GM12864 (cell line): ENCODE measurements around the gene KIF26B.

Source experiments
- DNase-seq: peaks from one replicate; pipeline ENCODE4 v3.0.0-alpha.2; 2011; ENCODE audit warnings: low read depth
- H3K4me3 ChIP-seq: 2 replicates; pipeline ENCODE4 v1.5.1; 2011; ENCODE audit warnings: mild to moderate bottlenecking, low read depth, low read length, control low read depth
- TF ChIP-seq, protein P1 (sequence below): IDR thresholded peaks from 2 replicates; pipeline ENCODE4 v1.5.1; 2011; ENCODE audit warnings: low read depth, mild to moderate bottlenecking, moderate library complexity, low read length, control low read depth, inconsistent platforms; ENCODE audit errors: missing control alignments

KIF26B gene

DNA sequence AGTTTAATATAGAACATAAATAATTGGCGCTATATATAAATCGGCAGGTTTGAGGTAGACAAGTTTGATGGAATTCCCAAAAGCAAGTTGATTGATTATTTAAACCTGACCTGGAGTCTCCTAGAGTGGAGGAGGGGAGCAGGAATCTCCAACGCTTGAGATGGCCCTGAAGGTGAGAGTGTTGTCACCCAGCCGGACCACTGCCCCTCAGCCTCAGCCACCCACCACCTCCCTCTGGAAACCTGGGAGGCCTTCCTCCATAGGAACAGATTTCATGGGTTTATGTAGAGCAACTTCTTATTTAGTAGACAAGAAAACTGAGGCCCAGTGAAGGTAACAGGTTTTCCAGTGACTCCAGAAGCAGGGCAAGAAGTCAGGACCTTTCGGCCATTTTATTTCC lies 389.5 kb downstream of the KIF26B start:
- no peak overlapping the region for H3K4me3 ChIP-seq
- TF ChIP-seq, protein P1, sequence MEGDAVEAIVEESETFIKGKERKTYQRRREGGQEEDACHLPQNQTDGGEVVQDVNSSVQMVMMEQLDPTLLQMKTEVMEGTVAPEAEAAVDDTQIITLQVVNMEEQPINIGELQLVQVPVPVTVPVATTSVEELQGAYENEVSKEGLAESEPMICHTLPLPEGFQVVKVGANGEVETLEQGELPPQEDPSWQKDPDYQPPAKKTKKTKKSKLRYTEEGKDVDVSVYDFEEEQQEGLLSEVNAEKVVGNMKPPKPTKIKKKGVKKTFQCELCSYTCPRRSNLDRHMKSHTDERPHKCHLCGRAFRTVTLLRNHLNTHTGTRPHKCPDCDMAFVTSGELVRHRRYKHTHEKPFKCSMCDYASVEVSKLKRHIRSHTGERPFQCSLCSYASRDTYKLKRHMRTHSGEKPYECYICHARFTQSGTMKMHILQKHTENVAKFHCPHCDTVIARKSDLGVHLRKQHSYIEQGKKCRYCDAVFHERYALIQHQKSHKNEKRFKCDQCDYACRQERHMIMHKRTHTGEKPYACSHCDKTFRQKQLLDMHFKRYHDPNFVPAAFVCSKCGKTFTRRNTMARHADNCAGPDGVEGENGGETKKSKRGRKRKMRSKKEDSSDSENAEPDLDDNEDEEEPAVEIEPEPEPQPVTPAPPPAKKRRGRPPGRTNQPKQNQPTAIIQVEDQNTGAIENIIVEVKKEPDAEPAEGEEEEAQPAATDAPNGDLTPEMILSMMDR, result no peak
- no peak for DNase-seq

DNA sequence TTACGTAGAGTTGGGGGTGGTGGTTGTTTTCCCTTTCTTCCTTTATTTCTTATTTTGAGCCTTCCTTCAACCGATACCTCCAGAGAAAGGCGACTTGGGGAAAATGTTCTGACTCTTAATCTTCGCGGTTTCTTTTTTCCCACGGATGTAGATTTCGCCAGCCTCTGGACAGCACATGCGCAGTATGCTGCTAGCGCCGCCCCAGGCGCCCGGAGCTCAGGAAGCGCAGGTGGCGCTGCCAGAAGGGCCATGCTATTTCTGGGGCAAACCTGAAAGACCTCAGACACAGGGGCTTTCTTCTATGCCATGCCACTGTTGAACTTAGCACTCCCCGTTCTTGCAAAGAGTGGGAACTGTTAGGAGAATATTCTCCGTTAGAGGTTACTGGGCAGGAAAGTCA lies 392.1 kb downstream of the KIF26B start:
- DNase-seq, result no peak
- TF ChIP-seq, protein P1, result no peak
- no peak overlapping the region for H3K4me3 ChIP-seq

DNA sequence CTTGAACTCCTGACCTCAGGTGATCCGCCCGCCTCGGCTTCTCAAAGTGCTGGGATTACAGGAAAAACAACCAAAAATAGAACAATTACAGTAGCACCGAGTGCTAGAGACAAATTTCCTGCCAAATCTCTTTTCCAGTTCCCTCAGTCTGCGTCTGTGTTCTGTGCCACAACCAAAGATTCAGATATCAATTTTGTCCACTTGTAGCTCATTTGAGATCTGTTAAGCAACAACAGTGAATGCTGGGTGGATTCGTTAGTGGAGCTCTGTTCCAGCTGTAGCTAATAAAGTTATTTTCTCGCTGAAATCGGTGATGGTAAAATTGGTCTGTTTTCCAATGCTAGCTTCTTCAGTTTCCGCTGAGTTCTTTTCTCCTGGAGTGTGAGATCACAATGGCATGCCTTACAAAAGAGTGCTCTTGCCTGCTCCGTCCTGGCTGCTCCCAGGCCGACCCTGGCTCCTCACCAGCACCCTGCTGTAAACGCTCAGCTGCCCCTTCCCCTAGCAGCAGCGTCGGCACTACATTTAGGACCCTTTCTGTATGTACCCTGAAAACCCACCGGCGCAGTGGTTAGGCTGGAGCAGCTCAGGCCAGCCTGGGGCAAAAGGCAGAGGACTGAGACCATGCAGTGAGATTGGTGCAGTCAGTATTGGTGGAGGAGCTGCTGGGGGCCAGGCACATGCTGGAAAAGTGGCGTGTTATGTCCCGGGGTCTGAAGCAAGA lies 395.4 kb downstream of the KIF26B start:
- no peak for DNase-seq
- H3K4me3 ChIP-seq, result no peak overlapping the region
- TF ChIP-seq, protein P1, result no peak

- TF ChIP-seq, protein P1, result no peak
- no peak overlapping the region for H3K4me3 ChIP-seq
- DNase-seq, result no peak
These were observed 395.9 kb downstream of the KIF26B start for GRCh38 chr1:245550720-245551043.

- DNase-seq, result no peak
- H3K4me3 ChIP-seq, result no peak overlapping the region
- TF ChIP-seq, protein P1, result no peak
These were observed 396.8 kb downstream of the KIF26B start for GRCh38 chr1:245551536-245551935.

GRCh38 chr1:245552331-245552730 lies 397.5 kb downstream of the KIF26B start:
- H3K4me3 ChIP-seq, result no peak overlapping the region
- no peak for DNase-seq
- TF ChIP-seq, protein P1, result no peak

DNA sequence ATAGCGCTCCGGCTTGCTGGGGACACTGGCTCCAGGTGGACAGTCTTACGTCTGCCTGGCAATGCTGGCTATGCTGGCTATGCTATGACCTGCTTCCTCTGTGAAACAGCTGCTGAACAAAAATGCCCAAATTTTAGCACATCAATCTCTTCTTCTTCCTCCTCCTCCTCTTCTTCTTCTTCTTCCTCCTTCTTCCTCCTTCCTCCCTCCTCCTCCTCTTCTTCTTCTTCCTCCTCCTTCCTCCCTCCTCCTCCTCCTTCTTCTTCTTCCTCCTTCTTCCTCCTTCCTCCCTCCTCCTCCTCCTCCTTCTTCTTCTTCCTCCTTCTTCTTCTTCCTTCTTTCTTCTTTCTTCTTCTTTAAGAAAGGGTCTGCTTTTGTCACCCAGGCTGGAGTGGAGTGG lies 401.3 kb downstream of the KIF26B start:
- no peak for DNase-seq
- TF ChIP-seq, protein P1, result no peak
- no peak overlapping the region for H3K4me3 ChIP-seq
